ENCODE measurements around the gene ZNF366.

- TF ChIP-seq CTCF (conservative IDR thresholded peaks at IDR 0.05; ENCODE audit: low read length) (no peak), EZH2phosphoT487 (IDR thresholded peaks at IDR 0.05; ENCODE audit: borderline replicate concordance, low read depth, low read length) (no peak)
Measured at GRCh38 chr5:72486371-72486770, 20.8 kb downstream of the ZNF366 start.
